NK-92 (cell line): ENCODE results near the gene CAMSAP3.
A peak's percentile ranks its signal among the peaks of the same experiment; 100 is the strongest.
"Not testable (repeated sequence)": the region's sequence is repeated elsewhere in the genome, so short reads cannot be mapped to it uniquely, and the experiment has no call there.

ENCODE experiments used
- DNase-seq: peaks from one replicate; lab custom pipeline; 2025; ENCODE audit not compliant: unreplicated experiment; lab: John Stamatoyannopoulos, UW

Gene CAMSAP3

DNA sequence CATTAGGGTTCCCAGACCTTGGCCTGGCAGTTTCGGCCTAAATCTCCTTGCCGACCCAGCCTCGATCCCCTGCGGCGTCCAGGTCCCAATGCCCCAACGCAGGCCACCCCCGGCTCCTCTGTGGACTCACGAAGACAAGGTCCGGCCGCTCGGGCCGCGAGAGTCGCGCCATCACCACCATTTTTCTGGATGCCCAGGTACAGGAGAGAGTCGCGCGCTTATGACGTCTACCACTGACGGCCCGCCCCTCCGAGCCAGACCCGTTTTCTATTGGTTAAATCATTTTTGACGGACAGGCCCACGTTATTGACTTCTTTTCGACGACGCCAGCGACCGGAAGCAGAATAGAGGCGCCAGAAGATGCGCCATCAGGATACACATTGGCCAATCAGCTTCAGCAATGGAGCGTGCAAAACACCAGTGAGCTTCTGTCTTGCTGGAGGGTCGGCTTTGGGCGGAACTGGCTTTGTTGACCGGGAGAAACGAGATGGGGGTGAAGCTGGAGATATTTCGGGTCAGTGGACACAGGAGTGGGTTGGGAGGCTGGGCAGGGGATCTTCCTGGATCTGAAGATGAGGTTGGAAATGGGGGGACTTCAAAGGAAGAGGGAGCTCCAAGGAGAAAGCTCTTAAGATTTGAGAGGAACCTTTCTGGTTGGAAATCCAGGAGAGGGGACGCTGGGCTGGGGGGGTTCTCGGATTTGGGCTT is 33.8 kb downstream of the CAMSAP3 start, which contains the start of the genes PET100 and XAB2:
Gene PET100, plus strand, starts transcription at position 447 of the 708 bp plus-strand sequence. Its CDS starts 41 bp downstream, at position 488.
Gene XAB2, minus strand, starts transcription at position 199 of the 708 bp plus-strand sequence. Its CDS starts 18 bp downstream, at position 181.
- DNase-seq = peak; percentile 60

DNA sequence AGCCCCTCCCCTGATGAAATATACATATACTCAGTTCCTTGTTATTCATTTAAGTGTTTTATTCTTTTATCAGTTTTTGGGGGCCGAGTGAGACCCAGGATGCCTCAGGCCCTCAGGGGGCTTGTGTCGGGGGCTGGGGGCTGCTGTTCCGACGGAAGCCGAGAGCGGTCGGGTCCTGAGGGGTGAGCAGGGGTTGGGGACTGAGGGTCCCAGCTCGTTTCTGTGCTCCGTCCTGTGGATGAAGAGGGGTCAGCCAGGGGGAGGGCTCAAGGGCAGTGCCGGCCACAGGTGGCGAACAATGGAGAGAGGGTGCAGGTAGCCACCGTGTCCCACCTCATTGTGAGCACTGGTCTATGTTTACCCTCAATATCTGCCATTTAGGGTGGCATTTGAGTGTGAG is 35.9 kb downstream of the CAMSAP3 start:
- DNase-seq = no peak

DNA sequence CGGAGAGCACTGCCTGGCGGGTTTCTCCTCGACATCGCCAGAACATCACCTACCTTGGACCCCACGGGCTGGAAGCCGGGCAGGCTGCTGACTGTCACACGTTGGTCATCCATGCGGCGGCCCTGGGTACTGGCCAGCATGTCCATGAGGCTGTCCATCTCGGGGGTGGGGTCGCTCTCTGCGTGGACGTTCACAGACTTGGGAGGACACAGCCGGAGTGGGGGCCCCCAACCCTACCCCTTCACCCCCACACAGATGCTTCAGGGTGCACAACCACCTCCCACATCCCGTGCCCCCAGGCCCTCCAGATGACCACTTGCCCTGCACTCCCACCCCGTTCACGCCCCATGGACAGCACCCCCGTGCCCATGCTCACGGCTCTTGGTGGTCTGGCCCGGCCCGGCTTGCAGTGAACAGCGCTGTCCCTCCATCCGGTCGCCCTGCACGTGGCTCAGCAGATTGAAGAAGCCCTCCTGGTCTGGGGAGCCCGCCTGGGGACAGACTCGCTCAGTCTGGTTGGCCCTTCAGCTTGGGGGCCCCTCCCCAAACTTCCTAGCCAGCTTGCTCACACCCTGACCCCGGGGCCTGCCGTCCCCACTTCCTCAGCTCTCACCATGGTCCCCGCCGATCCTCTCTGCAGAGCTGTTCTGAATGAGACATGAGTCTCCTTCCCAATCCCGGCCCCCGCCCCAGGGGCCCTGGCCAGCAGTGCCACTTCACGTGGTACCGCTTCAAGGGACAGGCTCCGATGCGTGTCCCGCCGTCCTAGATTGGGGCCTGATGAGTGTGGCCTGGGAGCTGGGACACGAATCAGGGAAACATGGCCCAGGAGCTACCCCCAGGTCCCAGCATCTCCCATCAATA is 36.9 kb downstream of the CAMSAP3 start:
- DNase-seq = no peak

DNA sequence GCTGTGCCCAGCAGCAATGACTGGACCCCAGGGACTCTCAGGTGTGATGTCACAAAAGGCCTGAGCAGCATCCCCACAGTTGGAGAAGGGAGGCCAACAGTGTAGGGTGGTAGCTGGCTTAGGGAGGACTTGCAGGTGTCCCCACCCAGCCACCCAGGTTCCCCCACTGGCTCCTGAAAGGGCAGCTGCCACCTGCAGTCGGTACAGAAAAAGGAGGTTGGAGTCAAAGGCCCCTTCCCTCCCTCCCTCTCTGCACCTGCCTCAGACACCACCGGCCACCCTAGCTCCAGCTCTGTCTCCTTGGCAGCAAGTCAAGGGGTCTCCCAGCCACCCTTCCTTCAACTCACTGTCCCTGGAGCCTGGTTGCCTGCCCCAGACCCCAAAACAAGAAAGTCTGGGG is 38.0 kb downstream of the CAMSAP3 start, which contains the start of gene PCP2:
Gene PCP2, minus strand, starts transcription at position 22 of the 400 bp plus-strand sequence. CDS start 262 bp downstream, outside the sequence.
- DNase-seq = no peak

DNA sequence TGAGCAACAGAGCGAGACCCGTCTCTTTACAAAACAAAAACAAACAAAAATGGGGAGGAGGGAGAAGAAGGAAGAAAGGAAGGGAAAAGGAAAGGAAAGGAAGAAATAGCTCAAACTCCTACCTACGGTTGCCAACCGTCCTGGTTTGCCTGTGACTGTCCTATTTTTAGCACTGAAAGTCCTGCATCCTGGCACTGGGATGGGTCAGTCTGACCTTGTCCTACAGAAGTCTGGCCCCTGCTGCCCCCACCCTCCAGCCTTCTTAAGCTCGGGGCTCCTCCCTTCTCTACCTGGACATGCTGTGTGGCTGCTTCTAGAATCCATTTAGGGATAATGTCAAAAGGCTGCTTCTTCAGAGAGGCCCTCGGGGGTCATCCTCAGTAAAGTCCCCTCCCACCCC is 40.0 kb downstream of the CAMSAP3 start:
- DNase-seq = no peak

GRCh38 chr19:7636317-7636690 is 40.6 kb downstream of the CAMSAP3 start:
- DNase-seq = no peak

DNA sequence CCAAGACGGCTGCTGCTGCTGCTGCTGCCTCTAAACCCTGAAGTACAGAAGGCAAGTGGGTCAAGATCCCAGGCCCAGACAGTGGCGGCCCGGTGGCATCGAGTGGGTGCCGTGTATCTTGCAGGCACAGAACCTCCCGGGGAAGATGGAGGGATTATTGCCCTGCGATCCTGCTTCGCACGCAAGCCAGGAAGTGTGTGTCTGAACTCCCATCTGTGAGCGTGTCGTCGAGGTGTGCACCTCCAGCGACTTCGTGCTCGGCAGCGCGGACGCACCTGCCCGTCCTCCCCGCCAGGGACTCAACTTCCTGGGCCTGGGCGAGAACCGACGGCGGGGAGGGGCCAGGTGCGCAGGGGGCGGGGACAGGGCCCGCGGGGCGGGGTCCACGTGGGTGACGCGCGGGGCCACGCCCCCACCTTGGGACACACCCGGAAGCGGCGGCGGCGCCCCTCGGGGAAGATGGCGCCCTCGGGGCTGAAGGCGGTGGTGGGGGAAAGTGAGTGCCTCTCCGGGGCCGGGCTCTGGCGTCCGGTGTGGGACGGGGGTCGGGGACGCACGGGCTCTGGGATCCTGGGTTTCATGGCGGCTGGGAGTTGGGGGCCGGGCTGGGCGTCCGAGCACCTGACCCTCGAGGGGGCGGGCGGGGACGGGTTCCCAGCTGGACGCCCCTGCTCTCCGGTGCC is 41.2 kb downstream of the CAMSAP3 start, which contains the start of gene STXBP2:
Gene STXBP2, plus strand, starts transcription at position 420 of the 683 bp plus-strand sequence. Its CDS starts 40 bp downstream, at position 460.
- DNase-seq = peak; percentile 60

DNA sequence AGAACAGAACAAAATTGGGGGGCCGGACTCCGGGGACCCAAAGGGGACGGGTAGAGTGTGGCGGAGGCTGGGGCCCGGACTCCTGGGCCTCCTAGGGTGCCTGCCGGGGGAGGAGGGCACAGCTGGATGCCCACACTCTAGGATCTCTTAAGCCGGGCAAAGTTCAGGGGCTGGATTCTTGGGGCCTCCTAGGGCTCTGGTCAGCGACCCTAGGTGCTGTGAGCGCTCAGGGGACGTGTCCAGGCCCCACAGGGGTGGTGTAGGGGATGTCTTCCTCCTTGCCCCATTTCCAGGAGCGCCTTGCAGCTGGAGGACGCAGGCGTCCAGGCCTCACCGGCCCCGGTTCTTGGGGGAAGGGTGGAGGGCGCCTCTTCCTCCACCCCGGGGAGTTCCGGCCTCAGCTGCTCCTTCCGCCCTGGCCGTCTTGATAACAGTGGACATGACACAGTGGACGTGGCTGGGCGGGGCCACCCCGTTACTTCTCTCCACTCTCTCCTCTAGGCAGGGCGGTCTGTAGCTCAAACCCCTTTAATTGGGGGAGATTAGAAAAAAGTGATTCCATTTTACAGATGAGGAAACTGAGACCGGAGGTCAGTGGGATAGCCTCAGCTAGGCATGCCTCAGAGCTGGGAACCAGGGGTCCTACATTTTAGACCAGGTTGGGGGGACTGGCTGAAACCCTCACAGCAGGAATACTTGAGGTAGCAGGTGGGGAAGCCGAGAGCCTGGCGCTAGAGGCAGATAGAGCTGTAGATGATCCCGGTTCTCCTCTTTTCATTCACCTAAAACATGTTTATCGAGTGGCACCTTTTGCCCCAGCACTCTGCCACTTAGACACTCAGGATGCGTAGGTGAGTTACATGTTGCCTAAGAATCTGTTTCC is 42.0 kb downstream of the CAMSAP3 start:
- DNase-seq = no peak

GRCh38 chr19:7638802-7639465 is 43.3 kb downstream of the CAMSAP3 start:
- no peak for DNase-seq

DNA sequence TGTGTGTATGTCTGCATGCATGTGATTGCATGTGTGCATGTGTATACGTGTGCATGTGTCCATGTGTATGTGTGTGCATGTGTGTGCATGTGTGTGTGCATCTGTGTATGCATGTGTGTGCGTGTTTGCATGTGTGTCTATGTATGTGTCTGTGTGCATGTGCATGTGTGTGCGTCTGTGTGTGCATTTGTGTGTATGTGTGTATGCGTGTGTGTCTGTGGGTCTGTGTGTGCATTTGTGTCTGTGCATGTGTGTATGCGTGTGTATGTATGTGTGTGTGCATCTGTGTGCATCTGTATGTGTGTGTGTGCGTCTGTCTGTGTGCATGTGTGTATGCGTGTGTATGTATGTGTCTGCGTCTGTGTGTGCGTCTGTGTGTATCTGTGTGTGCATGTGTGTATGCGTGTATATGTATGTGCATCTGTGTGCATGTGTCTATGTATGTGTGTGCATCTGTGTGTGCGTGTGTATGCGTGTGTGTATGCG is 44.2 kb downstream of the CAMSAP3 start:
- DNase-seq = no peak

GRCh38 chr19:7640803-7641202 is 45.1 kb downstream of the CAMSAP3 start:
- no peak for DNase-seq

- no peak for DNase-seq
Observed at GRCh38 chr19:7641290-7642276, 45.9 kb downstream of the CAMSAP3 start.

DNA sequence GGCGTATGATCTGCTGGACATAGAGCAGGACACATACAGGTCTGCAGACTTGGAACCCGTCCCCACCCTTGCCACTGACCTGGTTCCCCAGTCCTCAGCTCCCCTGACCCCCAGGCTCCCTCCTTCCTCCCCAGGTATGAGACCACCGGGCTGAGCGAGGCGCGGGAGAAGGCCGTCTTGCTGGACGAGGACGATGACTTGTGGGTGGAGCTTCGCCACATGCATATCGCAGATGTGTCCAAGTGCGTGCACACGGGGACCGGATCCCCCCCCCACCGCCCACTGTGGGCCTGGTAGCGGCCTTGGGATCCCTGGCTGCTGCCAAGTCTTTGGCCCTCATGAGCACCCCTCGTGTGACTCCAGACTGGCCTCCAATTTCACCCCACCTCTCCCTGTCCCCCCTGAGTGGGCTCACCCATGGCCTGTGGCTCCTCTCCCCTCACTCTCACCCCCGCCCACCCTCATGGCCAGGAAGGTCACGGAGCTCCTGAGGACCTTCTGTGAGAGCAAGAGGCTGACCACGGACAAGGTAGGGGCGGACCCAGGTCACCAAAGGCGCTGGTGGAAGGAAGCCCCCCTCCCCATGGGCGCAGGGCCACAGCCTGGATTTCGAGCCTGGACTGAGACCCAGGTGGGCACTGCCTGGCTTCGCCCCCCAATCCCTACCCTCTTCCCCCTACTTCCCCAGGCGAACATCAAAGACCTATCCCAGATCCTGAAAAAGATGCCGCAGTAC is 46.8 kb downstream of the CAMSAP3 start:
- no peak for DNase-seq

DNA sequence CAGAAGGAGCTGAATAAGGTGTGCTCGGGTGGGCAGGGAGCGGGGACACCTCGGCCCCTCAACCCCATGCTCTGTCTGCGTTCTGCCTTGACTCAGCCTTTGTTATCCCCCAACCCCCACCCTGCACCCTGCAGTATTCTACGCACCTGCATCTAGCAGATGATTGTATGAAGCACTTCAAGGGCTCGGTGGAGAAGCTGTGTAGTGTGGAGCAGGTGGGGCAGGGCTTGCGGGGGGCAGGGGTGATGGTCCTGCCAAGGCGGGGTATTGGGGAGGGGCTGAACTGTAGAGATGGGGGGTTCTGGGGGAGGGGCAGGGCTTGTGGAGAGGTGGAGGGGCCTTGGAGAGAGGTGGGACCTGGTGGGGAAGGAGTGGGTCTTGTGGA is 47.4 kb downstream of the CAMSAP3 start:
- no peak for DNase-seq

DNA sequence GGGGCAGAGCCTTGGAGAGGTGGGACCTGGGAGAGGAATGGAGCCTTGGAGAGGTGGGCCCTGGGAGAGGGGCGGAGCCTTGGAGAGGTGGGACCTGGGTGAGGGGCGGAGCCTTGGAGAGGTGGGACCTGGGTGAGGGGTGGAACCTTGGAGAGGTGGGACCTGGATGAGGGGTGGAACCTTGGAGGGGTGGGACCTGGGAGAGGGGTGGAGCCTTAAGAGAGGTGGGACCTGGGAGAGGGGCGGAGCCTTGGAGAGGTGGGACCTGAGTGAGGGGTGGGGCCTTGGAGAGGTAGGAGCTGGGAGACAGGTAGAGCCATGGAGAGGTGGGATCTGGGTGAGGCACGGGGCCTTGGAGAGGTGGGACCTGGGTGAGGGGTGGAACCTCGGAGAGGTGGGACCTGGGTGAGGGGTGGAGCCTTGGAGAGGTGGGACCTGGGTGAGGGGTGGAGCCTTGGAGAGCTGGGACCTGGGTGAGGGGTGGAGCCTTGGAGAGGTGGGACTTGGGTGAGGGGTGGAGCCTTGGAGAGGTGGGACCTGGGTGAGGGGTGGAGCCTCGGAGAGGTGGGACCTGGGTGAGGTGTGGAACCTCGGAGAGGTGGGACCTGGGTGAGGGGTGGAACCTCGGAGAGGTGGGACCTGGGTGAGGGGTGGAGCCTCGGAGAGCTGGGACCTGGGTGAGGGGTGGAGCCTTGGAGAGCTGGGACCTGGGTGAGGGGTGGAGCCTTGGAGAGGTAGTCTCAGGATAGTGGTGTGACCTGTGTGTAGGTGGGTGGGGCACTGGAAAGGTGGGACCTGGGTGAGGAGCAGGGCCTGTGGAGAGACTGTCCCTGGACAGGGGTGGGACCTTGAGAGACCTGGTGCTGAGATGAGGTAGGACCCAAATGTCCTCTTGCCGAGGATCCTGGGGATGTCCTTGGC is 48.2 kb downstream of the CAMSAP3 start:
- not testable (repeated sequence) for DNase-seq

DNA sequence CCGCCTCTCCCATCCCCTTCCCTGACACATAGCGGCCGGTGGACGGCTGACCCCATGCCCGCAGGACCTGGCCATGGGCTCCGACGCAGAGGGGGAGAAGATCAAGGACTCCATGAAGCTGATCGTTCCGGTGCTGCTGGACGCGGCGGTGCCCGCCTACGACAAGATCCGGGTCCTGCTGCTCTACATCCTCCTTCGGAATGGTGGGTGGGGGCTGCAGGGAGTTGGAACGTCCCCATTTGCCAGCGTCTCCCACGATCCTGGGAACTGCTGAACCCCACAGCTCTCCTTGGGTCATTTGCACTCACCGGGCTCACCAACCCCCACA is 48.9 kb downstream of the CAMSAP3 start:
- DNase-seq = no peak

DNA sequence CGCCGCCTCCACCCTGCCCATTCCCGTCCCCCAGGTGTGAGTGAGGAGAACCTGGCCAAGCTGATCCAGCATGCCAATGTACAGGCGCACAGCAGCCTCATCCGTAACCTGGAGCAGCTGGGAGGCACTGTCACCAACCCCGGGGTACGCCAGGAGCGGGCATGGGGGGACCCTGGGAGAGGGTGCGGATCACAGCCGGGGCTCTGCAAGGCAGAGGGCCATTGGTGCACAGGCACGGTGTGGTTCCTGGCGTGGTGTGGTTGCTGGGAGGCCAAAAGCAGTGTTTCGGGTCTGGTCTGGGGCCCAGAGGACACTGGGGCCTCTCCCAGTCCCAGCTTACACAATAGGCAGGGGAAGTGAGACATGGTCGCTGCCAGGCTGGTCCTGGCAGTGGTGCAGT is 49.5 kb downstream of the CAMSAP3 start:
- no peak for DNase-seq
